GM21447 (cell line): ENCODE results near the gene KIDINS220.
A peak's percentile ranks its signal among the peaks of the same experiment; 100 is the strongest.
"Not testable (repeated sequence)": the region's sequence is repeated elsewhere in the genome, so short reads cannot be mapped to it uniquely, and the experiment has no call there.

Experiments used
- ATAC-seq: cut with Tn5 transposase; IDR thresholded peaks from one replicate; pipeline ENCODE4 v1.9.1; 2021; ENCODE audit not compliant: unreplicated experiment

Gene KIDINS220

GRCh38 chr2:8754106-8754776, 83.2 kb downstream of the KIDINS220 start:
- no peak for ATAC-seq

GRCh38 chr2:8753609-8754008, 83.8 kb downstream of the KIDINS220 start:
- peak; percentile 52 for ATAC-seq

GRCh38 chr2:8752385-8752784, 85.0 kb downstream of the KIDINS220 start:
- ATAC-seq: no peak

- no peak for ATAC-seq
Measured at GRCh38 chr2:8750221-8750620, 87.2 kb downstream of the KIDINS220 start.

GRCh38 chr2:8743261-8743660, 94.2 kb downstream of the KIDINS220 start:
- ATAC-seq: no peak

- ATAC-seq: no peak
Measured at GRCh38 chr2:8740136-8740535, 97.3 kb downstream of the KIDINS220 start.

GRCh38 chr2:8737571-8738175, 99.7 kb downstream of the KIDINS220 start:
- no peak for ATAC-seq

GRCh38 chr2:8732601-8733000, 104.8 kb downstream of the KIDINS220 start:
- no peak for ATAC-seq

- no peak for ATAC-seq
Measured at GRCh38 chr2:8729939-8730338, 107.5 kb downstream of the KIDINS220 start.

- not testable (repeated sequence) for ATAC-seq
Measured at GRCh38 chr2:8729101-8729500, 108.3 kb downstream of the KIDINS220 start.

GRCh38 chr2:8728305-8729015, 109.0 kb downstream of the KIDINS220 start:
- ATAC-seq: no peak

- ATAC-seq: no peak
Measured at GRCh38 chr2:8725838-8726237, 111.6 kb downstream of the KIDINS220 start.

- no peak for ATAC-seq
Measured at GRCh38 chr2:8722986-8723385, 114.4 kb downstream of the KIDINS220 start.

GRCh38 chr2:8721410-8721809, 116.0 kb downstream of the KIDINS220 start:
- no peak for ATAC-seq

GRCh38 chr2:8720741-8721140, 116.7 kb downstream of the KIDINS220 start:
- no peak for ATAC-seq

- ATAC-seq: no peak
Measured at GRCh38 chr2:8719528-8719927, 117.9 kb downstream of the KIDINS220 start.

GRCh38 chr2:8714971-8715370, 122.4 kb downstream of the KIDINS220 start:
- no peak for ATAC-seq

GRCh38 chr2:8714283-8714682, 123.1 kb downstream of the KIDINS220 start:
- no peak for ATAC-seq

- no peak for ATAC-seq
Measured at GRCh38 chr2:8710951-8711350, 126.5 kb downstream of the KIDINS220 start.

GRCh38 chr2:8709611-8710010, 127.8 kb downstream of the KIDINS220 start:
- no peak for ATAC-seq

GRCh38 chr2:8704906-8705305, 132.5 kb downstream of the KIDINS220 start:
- no peak for ATAC-seq

- no peak for ATAC-seq
Measured at GRCh38 chr2:8701681-8702379, 135.6 kb downstream of the KIDINS220 start.
